ENCODE data around the gene ARHGAP6. TPM values are rescaled to one million over a fixed set of nuclear protein-coding genes. Genes with fewer than 3 reads are reported as not detected.

Gene ARHGAP6
- total RNA-seq, 4 donors from 2014 or later, result 2.7 to 9.1 (median 4.3) TPM

- TF ChIP-seq POLR2A (IDR thresholded peaks at IDR 0.05), result no peak
- no peak for TF ChIP-seq CTCF (IDR thresholded peaks at IDR 0.05)
- intact Hi-C loops (cut with DNase I; ENCODE audit: low total_unique reads), result no loop called here
- H3K4me3 ChIP-seq (ENCODE audit: low read depth, poor library complexity, severe bottlenecking), result no peak overlapping the region
- DNase-seq (ENCODE audit: low spot score in 2 of 2), result no peak
- 19 to 31% methylated on average over 1 of the region's 1 CpG for WGBS, 2 donors
Observed at GRCh38 chrX:11398785-11399184, 266.9 kb downstream of the ARHGAP6 start.

- intact Hi-C loops (cut with DNase I; ENCODE audit: low total_unique reads), result no loop called here
- H3K4me3 ChIP-seq (ENCODE audit: low read depth, poor library complexity, severe bottlenecking), result no peak overlapping the region
- DNase-seq (ENCODE audit: low spot score in 2 of 2), result no peak
- WGBS, 2 donors, result 65 to 70% methylated on average over 3 of the region's 3 CpGs
- TF ChIP-seq POLR2A (IDR thresholded peaks at IDR 0.05), result no peak
- no peak for TF ChIP-seq CTCF (IDR thresholded peaks at IDR 0.05)
Observed at GRCh38 chrX:11398139-11398538, 267.6 kb downstream of the ARHGAP6 start.

- 61 to 62% methylated on average over 2 of the region's 2 CpGs for WGBS, 2 donors
- TF ChIP-seq POLR2A (IDR thresholded peaks at IDR 0.05) (no peak), CTCF (IDR thresholded peaks at IDR 0.05) (no peak)
- DNase-seq (ENCODE audit: low spot score in 2 of 2), result no peak
- intact Hi-C loops (cut with DNase I; ENCODE audit: low total_unique reads), result no loop called here
- H3K4me3 ChIP-seq (ENCODE audit: low read depth, poor library complexity, severe bottlenecking), result no peak overlapping the region
Observed at GRCh38 chrX:11397680-11398079, 268.0 kb downstream of the ARHGAP6 start.

GRCh38 chrX:11395859-11396258 is 269.9 kb downstream of the ARHGAP6 start:
- no peak for TF ChIP-seq POLR2A (IDR thresholded peaks at IDR 0.05)
- no peak for TF ChIP-seq CTCF (IDR thresholded peaks at IDR 0.05)
- intact Hi-C loops (cut with DNase I; ENCODE audit: low total_unique reads), result no loop called here
- DNase-seq (ENCODE audit: low spot score in 2 of 2), result no peak
- 41 to 61% methylated on average over 1 of the region's 1 CpG for WGBS, 2 donors
- no peak overlapping the region for H3K4me3 ChIP-seq (ENCODE audit: low read depth, poor library complexity, severe bottlenecking)

- H3K4me3 ChIP-seq (ENCODE audit: low read depth, poor library complexity, severe bottlenecking), result no peak overlapping the region
- WGBS, 2 donors, result 85 to 94% methylated on average over 2 of the region's 2 CpGs
- intact Hi-C loops (cut with DNase I; ENCODE audit: low total_unique reads), result no loop called here
- no peak for DNase-seq (ENCODE audit: low spot score in 2 of 2)
- no peak for TF ChIP-seq CTCF (IDR thresholded peaks at IDR 0.05)
- no peak for TF ChIP-seq POLR2A (IDR thresholded peaks at IDR 0.05)
Observed at GRCh38 chrX:11393949-11394654, 271.6 kb downstream of the ARHGAP6 start.

GRCh38 chrX:11386812-11387211 is 278.9 kb downstream of the ARHGAP6 start:
- 43 to 64% methylated on average over 3 of the region's 3 CpGs for WGBS, 2 donors
- TF ChIP-seq CTCF (IDR thresholded peaks at IDR 0.05) (no peak), POLR2A (IDR thresholded peaks at IDR 0.05) (no peak)
- no peak overlapping the region for H3K4me3 ChIP-seq (ENCODE audit: low read depth, poor library complexity, severe bottlenecking)
- intact Hi-C loops (cut with DNase I; ENCODE audit: low total_unique reads), result no loop called here
- no peak for DNase-seq (ENCODE audit: low spot score in 2 of 2)

All from lower leg skin (tissue), 4 donors.